HG02588 (cell line): Measurements from ENCODE around the gene AP2A1.

Source experiments
- ATAC-seq: cut with Tn5 transposase; IDR thresholded peaks from one replicate; pipeline ENCODE4 v1.9.1; 2021; ENCODE audit warnings: mild to moderate bottlenecking, moderate library complexity; ENCODE audit not compliant: unreplicated experiment

Gene AP2A1

DNA sequence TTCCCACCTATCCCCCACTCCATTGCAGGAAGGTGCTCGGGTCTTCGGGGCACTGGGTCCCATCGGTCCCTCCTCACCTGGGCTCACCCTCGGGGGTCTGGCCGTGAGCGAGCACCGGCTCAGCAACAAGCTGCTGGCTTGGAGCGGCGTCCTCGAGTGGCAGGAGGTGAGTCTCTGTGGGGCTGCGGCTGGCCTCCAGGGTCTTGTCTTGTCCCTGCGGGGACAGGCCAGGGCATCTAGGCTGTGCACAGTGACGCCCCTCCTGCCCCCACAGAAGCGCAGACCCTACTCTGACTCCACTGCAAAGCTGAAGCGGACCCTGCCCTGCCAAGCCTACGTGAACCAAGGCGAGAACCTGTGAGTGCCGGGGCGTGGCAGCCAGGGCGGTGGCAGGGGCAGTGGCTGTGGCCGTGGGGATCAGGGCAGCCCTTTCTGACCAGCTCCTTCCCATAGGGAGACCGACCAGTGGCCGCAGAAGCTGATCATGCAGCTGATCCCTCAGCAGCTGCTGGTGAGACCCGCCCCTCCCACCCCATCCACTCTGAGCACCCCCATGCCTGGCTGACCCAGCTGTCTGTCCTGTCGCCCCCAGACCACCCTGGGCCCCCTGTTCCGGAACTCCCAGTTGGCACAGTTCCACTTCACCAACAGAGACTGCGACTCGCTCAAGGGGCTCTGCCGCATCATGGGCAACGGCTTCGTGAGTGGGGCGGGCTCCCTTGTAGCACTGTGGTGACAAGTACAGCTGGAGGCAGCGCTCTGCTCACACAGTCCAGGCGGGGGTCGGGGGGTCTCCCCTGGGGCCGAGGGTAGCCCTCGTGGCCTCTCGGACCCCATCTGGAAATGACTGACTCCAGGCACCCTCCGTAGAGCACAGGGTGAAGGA is 87.8 kb downstream of the AP2A1 start:
- no peak for ATAC-seq

GRCh38 chr19:49855277-49855675 is 88.5 kb downstream of the AP2A1 start:
- no peak for ATAC-seq

DNA sequence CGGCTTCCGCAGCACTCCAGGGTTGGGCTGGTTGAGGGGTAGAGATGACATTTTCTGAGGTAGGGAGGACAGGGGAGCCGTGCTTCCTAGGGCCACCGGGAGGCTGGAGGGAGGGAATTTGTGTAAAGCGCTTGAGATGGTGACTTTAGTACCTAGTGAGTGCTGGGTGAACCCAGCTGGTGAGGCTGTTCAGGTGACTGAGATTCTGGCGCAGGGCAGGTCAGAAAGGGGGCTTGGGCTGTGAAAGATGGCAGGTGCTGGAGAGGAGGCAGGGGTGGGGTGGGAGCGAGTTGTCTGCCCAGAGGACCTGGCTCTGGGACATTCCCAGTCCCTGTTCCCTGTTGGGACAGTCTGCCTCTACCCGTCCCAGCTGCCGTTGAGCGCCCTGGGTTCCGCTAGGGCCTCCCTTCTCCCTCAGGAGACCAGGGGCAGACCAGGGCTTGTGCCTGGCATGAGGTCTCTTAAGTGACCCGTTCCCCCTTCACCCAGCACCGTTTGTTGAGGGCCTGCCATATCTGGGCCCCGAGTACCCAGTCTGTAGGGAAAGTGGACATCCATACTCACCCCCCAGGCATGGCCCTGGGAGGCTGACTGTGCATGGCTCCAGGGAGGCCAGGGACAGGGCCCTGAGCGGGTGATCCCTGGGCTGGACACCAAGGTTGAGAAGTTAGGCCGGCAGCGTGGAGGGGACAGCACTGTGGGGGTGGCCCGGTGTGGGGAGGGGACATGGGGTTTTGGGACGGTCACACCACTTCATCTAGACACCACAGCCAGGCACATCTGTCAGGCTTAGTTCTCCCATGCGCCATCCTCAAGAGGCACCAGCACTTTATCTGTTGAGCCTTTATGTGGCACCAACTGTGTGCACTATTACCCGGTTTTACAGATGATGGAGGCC is 89.1 kb downstream of the AP2A1 start:
- ATAC-seq = no peak

DNA sequence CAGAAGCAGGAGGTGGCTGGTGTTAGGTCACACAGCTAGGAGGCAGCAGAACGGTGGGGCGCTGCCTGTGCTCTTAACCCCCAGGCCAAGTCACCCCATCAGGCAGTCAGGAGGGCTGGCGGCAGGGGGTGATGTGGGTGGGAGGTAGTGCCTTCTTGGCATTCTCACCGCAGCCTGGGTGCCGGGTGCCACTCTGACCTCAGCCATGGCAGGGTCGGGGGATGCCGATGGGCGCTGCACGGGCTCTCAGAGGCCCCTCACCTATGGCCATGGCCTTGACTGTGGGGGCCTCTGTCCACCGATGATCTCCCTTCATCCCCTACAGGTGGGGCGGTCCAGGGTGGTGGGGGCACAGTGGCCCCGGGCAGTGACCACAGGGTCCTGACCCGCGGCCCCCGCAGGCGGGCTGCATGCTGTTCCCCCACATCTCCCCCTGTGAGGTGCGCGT is 89.8 kb downstream of the AP2A1 start:
- ATAC-seq = no peak
